Measurements from ENCODE around the gene POU2AF3. TPM values are rescaled to one million over a fixed set of nuclear protein-coding genes. Genes with fewer than 3 reads are reported as not detected.

POU2AF3 gene
- total RNA-seq, 1 experiment from 2014 or later: 2.7 TPM

DNA sequence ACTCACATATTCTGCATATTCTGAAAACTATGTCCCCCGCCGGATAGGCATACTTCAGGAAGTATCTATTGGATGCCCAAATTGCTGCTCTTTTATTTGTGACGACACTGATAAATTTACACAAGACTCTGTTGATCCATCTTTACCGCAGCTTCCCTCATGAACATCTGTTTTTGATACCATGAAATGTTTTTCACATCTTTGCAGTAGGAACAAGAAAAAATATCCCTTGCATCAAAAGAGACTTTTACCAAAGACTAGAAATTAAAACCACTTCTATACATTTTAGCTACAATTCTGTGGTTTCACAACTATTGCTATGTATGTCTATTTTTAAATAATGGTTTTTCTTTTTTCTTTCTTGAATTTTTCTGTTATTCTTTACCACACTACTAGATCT is 37.5 kb upstream of the POU2AF3 start (continued):
- TF ChIP-seq ZNF416 (CRISPR knock-in tag; IDR thresholded peaks at IDR 0.05) (no peak), NFYB (CRISPR knock-in tag; conservative IDR thresholded peaks at IDR 0.05; ENCODE audit: low read depth) (no peak)
- TF ChIP-seq, protein P1, sequence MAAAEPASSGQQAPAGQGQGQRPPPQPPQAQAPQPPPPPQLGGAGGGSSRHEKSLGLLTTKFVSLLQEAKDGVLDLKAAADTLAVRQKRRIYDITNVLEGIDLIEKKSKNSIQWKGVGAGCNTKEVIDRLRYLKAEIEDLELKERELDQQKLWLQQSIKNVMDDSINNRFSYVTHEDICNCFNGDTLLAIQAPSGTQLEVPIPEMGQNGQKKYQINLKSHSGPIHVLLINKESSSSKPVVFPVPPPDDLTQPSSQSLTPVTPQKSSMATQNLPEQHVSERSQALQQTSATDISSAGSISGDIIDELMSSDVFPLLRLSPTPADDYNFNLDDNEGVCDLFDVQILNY (CRISPR knock-in tag; IDR thresholded peaks at IDR 0.05): no peak

DNA sequence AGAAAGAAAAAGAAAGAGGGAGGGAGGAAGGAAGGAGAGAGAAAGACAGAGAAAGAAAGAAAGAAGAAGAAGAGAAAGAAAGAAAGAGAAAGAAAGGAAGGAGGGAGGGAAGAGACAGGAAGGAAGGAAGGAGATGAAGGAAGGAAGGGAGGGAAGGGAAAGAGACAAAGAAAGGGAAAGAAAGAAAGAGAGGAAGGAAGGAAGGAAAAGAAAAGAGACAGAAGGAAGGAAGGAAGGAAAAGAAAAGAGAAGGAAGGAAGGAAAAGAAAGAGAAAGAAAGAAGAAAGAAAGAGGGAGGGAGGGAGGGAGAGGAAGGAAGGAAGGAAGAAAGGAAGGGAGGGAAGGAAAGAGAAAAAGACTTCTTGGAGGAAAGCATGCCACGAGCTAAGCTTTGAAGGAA is 33.7 kb upstream of the POU2AF3 start:
- no peaks in the 10 kb centered on the region for H3K27me3 Mint-ChIP-seq (ENCODE audit: low read depth)
- ChIA-PET POLR2A (no interaction called here), CTCF (no interaction called here)
- no peaks in the 10 kb centered on the region for H3K36me3 Mint-ChIP-seq
- ATAC-seq: no peak
- no peaks in the 10 kb centered on the region for H3K9me3 Mint-ChIP-seq
- no peak overlapping the region for H3K4me3 Mint-ChIP-seq
- H3K27ac Mint-ChIP-seq: no peak overlapping the region
- no peaks in the 10 kb centered on the region for H3K4me1 Mint-ChIP-seq
- DNase-seq (ENCODE audit: low spot score): no peak
- TF ChIP-seq, protein P2, sequence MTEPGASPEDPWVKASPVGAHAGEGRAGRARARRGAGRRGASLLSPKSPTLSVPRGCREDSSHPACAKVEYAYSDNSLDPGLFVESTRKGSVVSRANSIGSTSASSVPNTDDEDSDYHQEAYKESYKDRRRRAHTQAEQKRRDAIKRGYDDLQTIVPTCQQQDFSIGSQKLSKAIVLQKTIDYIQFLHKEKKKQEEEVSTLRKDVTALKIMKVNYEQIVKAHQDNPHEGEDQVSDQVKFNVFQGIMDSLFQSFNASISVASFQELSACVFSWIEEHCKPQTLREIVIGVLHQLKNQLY (CRISPR knock-in tag; IDR thresholded peaks at IDR 0.05): no peak
- TF ChIP-seq TEAD1 (CRISPR knock-in tag; IDR thresholded peaks at IDR 0.05): no peak
- no peak for TF ChIP-seq TP53 (CRISPR knock-in tag; IDR thresholded peaks at IDR 0.05)
- no peak for TF ChIP-seq ZNF121 (CRISPR knock-in tag; IDR thresholded peaks at IDR 0.05)
- no peak for TF ChIP-seq ZNF423 (CRISPR knock-in tag; IDR thresholded peaks at IDR 0.05)
- TF ChIP-seq ZNF396 (CRISPR knock-in tag; IDR thresholded peaks at IDR 0.05; ENCODE audit: borderline replicate concordance): no peak
- TF ChIP-seq, protein P3, sequence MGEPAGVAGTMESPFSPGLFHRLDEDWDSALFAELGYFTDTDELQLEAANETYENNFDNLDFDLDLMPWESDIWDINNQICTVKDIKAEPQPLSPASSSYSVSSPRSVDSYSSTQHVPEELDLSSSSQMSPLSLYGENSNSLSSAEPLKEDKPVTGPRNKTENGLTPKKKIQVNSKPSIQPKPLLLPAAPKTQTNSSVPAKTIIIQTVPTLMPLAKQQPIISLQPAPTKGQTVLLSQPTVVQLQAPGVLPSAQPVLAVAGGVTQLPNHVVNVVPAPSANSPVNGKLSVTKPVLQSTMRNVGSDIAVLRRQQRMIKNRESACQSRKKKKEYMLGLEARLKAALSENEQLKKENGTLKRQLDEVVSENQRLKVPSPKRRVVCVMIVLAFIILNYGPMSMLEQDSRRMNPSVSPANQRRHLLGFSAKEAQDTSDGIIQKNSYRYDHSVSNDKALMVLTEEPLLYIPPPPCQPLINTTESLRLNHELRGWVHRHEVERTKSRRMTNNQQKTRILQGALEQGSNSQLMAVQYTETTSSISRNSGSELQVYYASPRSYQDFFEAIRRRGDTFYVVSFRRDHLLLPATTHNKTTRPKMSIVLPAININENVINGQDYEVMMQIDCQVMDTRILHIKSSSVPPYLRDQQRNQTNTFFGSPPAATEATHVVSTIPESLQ (CRISPR knock-in tag; IDR thresholded peaks at IDR 0.05): no peak
- TF ChIP-seq, protein P4, sequence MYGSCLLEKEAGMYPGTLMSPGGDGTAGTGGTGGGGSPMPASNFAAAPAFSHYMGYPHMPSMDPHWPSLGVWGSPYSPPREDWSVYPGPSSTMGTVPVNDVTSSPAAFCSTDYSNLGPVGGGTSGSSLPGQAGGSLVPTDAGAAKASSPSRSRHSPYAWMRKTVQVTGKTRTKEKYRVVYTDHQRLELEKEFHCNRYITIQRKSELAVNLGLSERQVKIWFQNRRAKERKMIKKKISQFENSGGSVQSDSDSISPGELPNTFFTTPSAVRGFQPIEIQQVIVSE (CRISPR knock-in tag; IDR thresholded peaks at IDR 0.05; ENCODE audit: borderline replicate concordance): no peak
- no peak for TF ChIP-seq FOXJ3 (CRISPR knock-in tag; IDR thresholded peaks at IDR 0.05; ENCODE audit: borderline replicate concordance)
- TF ChIP-seq, protein P5, sequence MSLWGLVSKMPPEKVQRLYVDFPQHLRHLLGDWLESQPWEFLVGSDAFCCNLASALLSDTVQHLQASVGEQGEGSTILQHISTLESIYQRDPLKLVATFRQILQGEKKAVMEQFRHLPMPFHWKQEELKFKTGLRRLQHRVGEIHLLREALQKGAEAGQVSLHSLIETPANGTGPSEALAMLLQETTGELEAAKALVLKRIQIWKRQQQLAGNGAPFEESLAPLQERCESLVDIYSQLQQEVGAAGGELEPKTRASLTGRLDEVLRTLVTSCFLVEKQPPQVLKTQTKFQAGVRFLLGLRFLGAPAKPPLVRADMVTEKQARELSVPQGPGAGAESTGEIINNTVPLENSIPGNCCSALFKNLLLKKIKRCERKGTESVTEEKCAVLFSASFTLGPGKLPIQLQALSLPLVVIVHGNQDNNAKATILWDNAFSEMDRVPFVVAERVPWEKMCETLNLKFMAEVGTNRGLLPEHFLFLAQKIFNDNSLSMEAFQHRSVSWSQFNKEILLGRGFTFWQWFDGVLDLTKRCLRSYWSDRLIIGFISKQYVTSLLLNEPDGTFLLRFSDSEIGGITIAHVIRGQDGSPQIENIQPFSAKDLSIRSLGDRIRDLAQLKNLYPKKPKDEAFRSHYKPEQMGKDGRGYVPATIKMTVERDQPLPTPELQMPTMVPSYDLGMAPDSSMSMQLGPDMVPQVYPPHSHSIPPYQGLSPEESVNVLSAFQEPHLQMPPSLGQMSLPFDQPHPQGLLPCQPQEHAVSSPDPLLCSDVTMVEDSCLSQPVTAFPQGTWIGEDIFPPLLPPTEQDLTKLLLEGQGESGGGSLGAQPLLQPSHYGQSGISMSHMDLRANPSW (CRISPR knock-in tag; conservative IDR thresholded peaks at IDR 0.05; ENCODE audit: low read depth): no peak
- TF ChIP-seq, protein P1 (CRISPR knock-in tag; IDR thresholded peaks at IDR 0.05): no peak
- TF ChIP-seq, protein P6, sequence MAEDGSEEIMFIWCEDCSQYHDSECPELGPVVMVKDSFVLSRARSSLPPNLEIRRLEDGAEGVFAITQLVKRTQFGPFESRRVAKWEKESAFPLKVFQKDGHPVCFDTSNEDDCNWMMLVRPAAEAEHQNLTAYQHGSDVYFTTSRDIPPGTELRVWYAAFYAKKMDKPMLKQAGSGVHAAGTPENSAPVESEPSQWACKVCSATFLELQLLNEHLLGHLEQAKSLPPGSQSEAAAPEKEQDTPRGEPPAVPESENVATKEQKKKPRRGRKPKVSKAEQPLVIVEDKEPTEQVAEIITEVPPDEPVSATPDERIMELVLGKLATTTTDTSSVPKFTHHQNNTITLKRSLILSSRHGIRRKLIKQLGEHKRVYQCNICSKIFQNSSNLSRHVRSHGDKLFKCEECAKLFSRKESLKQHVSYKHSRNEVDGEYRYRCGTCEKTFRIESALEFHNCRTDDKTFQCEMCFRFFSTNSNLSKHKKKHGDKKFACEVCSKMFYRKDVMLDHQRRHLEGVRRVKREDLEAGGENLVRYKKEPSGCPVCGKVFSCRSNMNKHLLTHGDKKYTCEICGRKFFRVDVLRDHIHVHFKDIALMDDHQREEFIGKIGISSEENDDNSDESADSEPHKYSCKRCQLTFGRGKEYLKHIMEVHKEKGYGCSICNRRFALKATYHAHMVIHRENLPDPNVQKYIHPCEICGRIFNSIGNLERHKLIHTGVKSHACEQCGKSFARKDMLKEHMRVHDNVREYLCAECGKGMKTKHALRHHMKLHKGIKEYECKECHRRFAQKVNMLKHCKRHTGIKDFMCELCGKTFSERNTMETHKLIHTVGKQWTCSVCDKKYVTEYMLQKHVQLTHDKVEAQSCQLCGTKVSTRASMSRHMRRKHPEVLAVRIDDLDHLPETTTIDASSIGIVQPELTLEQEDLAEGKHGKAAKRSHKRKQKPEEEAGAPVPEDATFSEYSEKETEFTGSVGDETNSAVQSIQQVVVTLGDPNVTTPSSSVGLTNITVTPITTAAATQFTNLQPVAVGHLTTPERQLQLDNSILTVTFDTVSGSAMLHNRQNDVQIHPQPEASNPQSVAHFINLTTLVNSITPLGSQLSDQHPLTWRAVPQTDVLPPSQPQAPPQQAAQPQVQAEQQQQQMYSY (CRISPR knock-in tag; IDR thresholded peaks at IDR 0.05): no peak
- TF ChIP-seq, protein P7, sequence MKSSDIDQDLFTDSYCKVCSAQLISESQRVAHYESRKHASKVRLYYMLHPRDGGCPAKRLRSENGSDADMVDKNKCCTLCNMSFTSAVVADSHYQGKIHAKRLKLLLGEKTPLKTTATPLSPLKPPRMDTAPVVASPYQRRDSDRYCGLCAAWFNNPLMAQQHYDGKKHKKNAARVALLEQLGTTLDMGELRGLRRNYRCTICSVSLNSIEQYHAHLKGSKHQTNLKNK (CRISPR knock-in tag; IDR thresholded peaks at IDR 0.05): no peak
- TF ChIP-seq, protein P8, sequence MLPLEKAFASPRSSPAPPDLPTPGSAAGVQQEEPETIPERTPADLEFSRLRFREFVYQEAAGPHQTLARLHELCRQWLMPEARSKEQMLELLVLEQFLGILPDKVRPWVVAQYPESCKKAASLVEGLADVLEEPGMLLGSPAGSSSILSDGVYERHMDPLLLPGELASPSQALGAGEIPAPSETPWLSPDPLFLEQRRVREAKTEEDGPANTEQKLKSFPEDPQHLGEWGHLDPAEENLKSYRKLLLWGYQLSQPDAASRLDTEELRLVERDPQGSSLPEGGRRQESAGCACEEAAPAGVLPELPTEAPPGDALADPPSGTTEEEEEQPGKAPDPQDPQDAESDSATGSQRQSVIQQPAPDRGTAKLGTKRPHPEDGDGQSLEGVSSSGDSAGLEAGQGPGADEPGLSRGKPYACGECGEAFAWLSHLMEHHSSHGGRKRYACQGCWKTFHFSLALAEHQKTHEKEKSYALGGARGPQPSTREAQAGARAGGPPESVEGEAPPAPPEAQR (CRISPR knock-in tag; IDR thresholded peaks at IDR 0.05): no peak
- TF ChIP-seq, protein P9, sequence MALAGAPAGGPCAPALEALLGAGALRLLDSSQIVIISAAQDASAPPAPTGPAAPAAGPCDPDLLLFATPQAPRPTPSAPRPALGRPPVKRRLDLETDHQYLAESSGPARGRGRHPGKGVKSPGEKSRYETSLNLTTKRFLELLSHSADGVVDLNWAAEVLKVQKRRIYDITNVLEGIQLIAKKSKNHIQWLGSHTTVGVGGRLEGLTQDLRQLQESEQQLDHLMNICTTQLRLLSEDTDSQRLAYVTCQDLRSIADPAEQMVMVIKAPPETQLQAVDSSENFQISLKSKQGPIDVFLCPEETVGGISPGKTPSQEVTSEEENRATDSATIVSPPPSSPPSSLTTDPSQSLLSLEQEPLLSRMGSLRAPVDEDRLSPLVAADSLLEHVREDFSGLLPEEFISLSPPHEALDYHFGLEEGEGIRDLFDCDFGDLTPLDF (CRISPR knock-in tag; IDR thresholded peaks at IDR 0.05): no peak

All from WTC11 (cell line).